Measurements from ENCODE around the gene MPDU1.

Gene MPDU1

GRCh38 chr17:7636163-7636562 lies 52.5 kb downstream of the MPDU1 start:
- TF ChIP-seq CEBPB (IDR thresholded peaks at IDR 0.05) = no peak
- no peak for TF ChIP-seq ZBTB7A (IDR thresholded peaks at IDR 0.05; ENCODE audit: low read depth)
- no peak for TF ChIP-seq NFIC (IDR thresholded peaks at IDR 0.05)
- no peak for TF ChIP-seq YY1 (IDR thresholded peaks at IDR 0.05; ENCODE audit: low read depth)
- no peak for TF ChIP-seq TAF1 (IDR thresholded peaks at IDR 0.05; ENCODE audit: low read depth)
- TF ChIP-seq EGR1 (IDR thresholded peaks at IDR 0.05) = no peak
- no peak for TF ChIP-seq USF1 (IDR thresholded peaks at IDR 0.05)
- no peak for TF ChIP-seq CREB1 (IDR thresholded peaks at IDR 0.05; ENCODE audit: low read depth)
- TF ChIP-seq RAD21 (IDR thresholded peaks at IDR 0.05; ENCODE audit: low read depth) = no peak
- TF ChIP-seq TEAD4 (IDR thresholded peaks at IDR 0.05) = no peak
- no peak for TF ChIP-seq REST (IDR thresholded peaks at IDR 0.05; ENCODE audit: low read depth)
